HCT116 (cell line): ENCODE data around the gene EEF2KMT.
"Not testable (repeated sequence)": the region's sequence is repeated elsewhere in the genome, so short reads cannot be mapped to it uniquely, and the experiment has no call there.

ENCODE experiments used
- ELF1 ChIP-seq: IDR thresholded peaks from 2 replicates; pipeline ENCODE4 v1.6.1; 2012; ENCODE audit warnings: low read depth, borderline replicate concordance
- EZH2 ChIP-seq: fragments of 200-600 bp; sonication (generic); IDR thresholded peaks from 2 replicates; pipeline ENCODE4 v1.6.1; 2017; ENCODE audit warnings: antibody characterized with exemption, mixed run types
- POLR2AphosphoS5 ChIP-seq: IDR thresholded peaks from 2 replicates; pipeline ENCODE4 v1.6.1; 2011; ENCODE audit warnings: mild to moderate bottlenecking, low read depth, low read length, moderate library complexity
- SRF ChIP-seq: IDR thresholded peaks from 2 replicates; pipeline ENCODE4 v1.6.1; 2012; ENCODE audit warnings: low read depth
- YY1 ChIP-seq: IDR thresholded peaks from 2 replicates; pipeline ENCODE4 v1.6.1; 2011; ENCODE audit warnings: low read length, low read depth, moderate library complexity, mild to moderate bottlenecking; ENCODE audit not compliant: insufficient replicate concordance; ENCODE audit errors: extremely low read depth
- TF ChIP-seq, protein P1 (sequence below), 3 experiments: fragments of 200-600 bp in 1 of 3; sonication (generic) in 1 of 3; IDR thresholded peaks in 2 of 3; conservative IDR thresholded peaks in 1 of 3; 2 replicates each; pipeline ENCODE4 v1.5.1; 2012 to 2017; ENCODE audit warnings: low read depth in 2 of 3, low read length in 2 of 3, antibody characterized with exemption in 1 of 3, borderline replicate concordance in 1 of 3, control low read depth in 1 of 3, mild to moderate bottlenecking in 1 of 3, mixed read lengths in 1 of 3, mixed run types in 1 of 3, moderate library complexity in 1 of 3; ENCODE audit not compliant: insufficient read depth in 1 of 3

DNA sequence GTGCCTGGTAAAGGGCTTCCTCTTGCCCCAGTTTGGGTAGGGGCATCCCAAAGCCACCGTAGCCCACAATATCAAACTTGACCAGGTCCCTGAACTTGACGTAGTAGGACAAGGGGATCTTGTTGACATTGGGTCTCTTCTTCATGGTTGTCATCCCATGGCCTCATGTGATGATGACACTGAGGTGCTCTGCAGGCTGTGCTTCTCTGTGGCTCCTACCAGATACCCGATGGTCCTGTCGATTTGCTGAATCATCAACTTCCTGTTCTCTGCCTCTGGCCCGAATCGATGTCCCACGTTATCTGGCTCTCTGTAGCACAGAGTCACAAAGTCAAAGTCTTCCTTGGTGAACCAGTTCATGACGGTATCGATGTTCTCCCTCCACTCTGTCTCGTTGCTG, 13.3 kb upstream of the EEF2KMT start:
- not testable (repeated sequence) for TF ChIP-seq POLR2AphosphoS5, YY1, EZH2, ELF1, SRF
- TF ChIP-seq, protein P1, sequence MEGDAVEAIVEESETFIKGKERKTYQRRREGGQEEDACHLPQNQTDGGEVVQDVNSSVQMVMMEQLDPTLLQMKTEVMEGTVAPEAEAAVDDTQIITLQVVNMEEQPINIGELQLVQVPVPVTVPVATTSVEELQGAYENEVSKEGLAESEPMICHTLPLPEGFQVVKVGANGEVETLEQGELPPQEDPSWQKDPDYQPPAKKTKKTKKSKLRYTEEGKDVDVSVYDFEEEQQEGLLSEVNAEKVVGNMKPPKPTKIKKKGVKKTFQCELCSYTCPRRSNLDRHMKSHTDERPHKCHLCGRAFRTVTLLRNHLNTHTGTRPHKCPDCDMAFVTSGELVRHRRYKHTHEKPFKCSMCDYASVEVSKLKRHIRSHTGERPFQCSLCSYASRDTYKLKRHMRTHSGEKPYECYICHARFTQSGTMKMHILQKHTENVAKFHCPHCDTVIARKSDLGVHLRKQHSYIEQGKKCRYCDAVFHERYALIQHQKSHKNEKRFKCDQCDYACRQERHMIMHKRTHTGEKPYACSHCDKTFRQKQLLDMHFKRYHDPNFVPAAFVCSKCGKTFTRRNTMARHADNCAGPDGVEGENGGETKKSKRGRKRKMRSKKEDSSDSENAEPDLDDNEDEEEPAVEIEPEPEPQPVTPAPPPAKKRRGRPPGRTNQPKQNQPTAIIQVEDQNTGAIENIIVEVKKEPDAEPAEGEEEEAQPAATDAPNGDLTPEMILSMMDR (IDR thresholded peaks at IDR 0.05 in 2 of 3, conservative IDR thresholded peaks at IDR 0.05 in 1 of 3; ENCODE audit: borderline replicate concordance in 1 of 3, insufficient read depth in 1 of 3, low read depth in 2 of 3, low read length in 2 of 3) = not testable (repeated sequence)
